Esophagus muscularis mucosa (tissue), 4 donors: ENCODE data around the gene SIX4. TPM values are rescaled to one million over a fixed set of nuclear protein-coding genes. Genes with fewer than 3 reads are reported as not detected.

Source experiments
- DNase-seq: peaks from one replicate; pipeline ENCODE4 v3.0.0-alpha.2; 2017; ENCODE audit errors: extremely low spot score
- H3K27ac ChIP-seq, 4 donors: fragments of 200-600 bp; sonication (generic); replicated peaks in 1 of 4; 1 replicate in 3 of 4; 2 replicates in 1 of 4; pipeline ENCODE4 v1.5.1; 2016 to 2019; ENCODE audit warnings: mild to moderate bottlenecking in 1 of 4
- H3K27me3 ChIP-seq, 4 donors: fragments of 200-600 bp; sonication (generic); one replicate each; pipeline versions ENCODE4 v1.5.1 to v1.6.0; 2016 to 2019
- H3K36me3 ChIP-seq, 4 donors: fragments of 200-600 bp; sonication (generic); one replicate each; pipeline ENCODE4 v1.5.1; 2016 to 2019
- H3K4me1 ChIP-seq, 4 donors: fragments of 200-600 bp; sonication (generic); one replicate each; pipeline ENCODE4 v1.5.1; 2016 to 2019
- H3K4me3 ChIP-seq, 4 donors: fragments of 200-600 bp; sonication (generic); 1 replicate in 2 of 4; 2 replicates in 2 of 4; pipeline ENCODE4 v1.5.1; 2016 to 2019; ENCODE audit warnings: mild to moderate bottlenecking in 4 of 4, moderate library complexity in 1 of 4
- H3K9me3 ChIP-seq, 4 donors: fragments of 200-600 bp; sonication (generic); 1 replicate in 3 of 4; 2 replicates in 1 of 4; pipeline ENCODE4 v1.5.1; 2016 to 2019
- CTCF ChIP-seq, 3 experiments: fragments of 200-600 bp in 2 of 3; fragments of 450-650 bp in 1 of 3; sonication (generic) in 2 of 3; IDR thresholded peaks; one replicate each; pipeline ENCODE4 v1.5.1; 2017 to 2019; ENCODE audit warnings: antibody characterized with exemption in 3 of 3, mild to moderate bottlenecking in 2 of 3, moderate library complexity in 1 of 3
- EP300 ChIP-seq: sonication (generic); formaldehyde crosslinking; IDR thresholded peaks from one replicate; pipeline ENCODE4 v1.6.1; 2017; ENCODE audit warnings: antibody characterized with exemption
- POLR2A ChIP-seq: fragments of 450-650 bp; IDR thresholded peaks from one replicate; pipeline ENCODE4 v1.6.1; 2017; ENCODE audit warnings: antibody characterized with exemption, moderate library complexity, mild to moderate bottlenecking, low read depth
- POLR2AphosphoS5 ChIP-seq, 2 donors: sonication (generic); formaldehyde crosslinking; IDR thresholded peaks; one replicate each; pipeline ENCODE4 v1.6.1; 2017; ENCODE audit warnings: antibody characterized with exemption in 2 of 2
- WGBS: methylation state at CpG from one replicate; pipeline ENCODE4 v1.1.5; 2018; 5-methylcytosine and 5-hydroxymethylcytosine counted together
- intact Hi-C: fragments of 100-400 bp; cut with DNase I; formaldehyde crosslinking; loops from one replicate; pipeline ENCODE4 v1.15.1; 2023
- total RNA-seq, 4 donors: library from RNA; depleted of rRNA; stranded (reverse); fragments of >200 nt; gene quantifications; one replicate each; pipeline versions ENCODE4 v1.1.0 to v1.2.1, GENCODE V29; 2016

Gene SIX4
- total RNA-seq, 4 donors from 2014 or later, result 1.7 to 4.2 (median 2.7) TPM

- no peaks in the 10 kb centered on the region for H3K27me3 ChIP-seq
- H3K36me3 ChIP-seq, result no peaks in the 10 kb centered on the region
- intact Hi-C loops, result no loop called here
- DNase-seq, result no peak
- H3K4me1 ChIP-seq, result no peaks in the 10 kb centered on the region
- TF ChIP-seq POLR2AphosphoS5 (IDR thresholded peaks at IDR 0.05) (no peak), EP300 (no peak), POLR2A (no peak), CTCF (IDR thresholded peaks at IDR 0.05) (no peak)
- no peak overlapping the region for H3K27ac ChIP-seq
- peaks cover 0 to 16% (median 13%) of the 10 kb centered on the region in 4 donors for H3K9me3 ChIP-seq
- no peak overlapping the region for H3K4me3 ChIP-seq
Measured at GRCh38 chr14:60705100-60705499, 19.1 kb downstream of the SIX4 start.

GRCh38 chr14:60700598-60700997 is 23.6 kb downstream of the SIX4 start:
- WGBS, result 88% methylated on average over 3 of the region's 3 CpGs
- Histone ChIP-seq H3K9me3 (peaks cover 0 to 37% (median 14%) of the 10 kb centered on the region in 4 donors), H3K4me3 (no peak overlapping the region), H3K27ac (no peak overlapping the region), H3K27me3 (no peaks in the 10 kb centered on the region), H3K4me1 (no peaks in the 10 kb centered on the region), H3K36me3 (no peaks in the 10 kb centered on the region)
- no peak for DNase-seq
- TF ChIP-seq POLR2AphosphoS5 (IDR thresholded peaks at IDR 0.05), result no peak
- no peak for TF ChIP-seq CTCF (IDR thresholded peaks at IDR 0.05)
- TF ChIP-seq POLR2A, result no peak
- TF ChIP-seq EP300, result no peak
- intact Hi-C loops, result no loop called here

GRCh38 chr14:60695327-60695726 is 28.8 kb downstream of the SIX4 start:
- Histone ChIP-seq H3K9me3 (peaks cover 0 to 23% (median 0%) of the 10 kb centered on the region in 4 donors), H3K4me1 (no peaks in the 10 kb centered on the region), H3K27me3 (no peaks in the 10 kb centered on the region), H3K36me3 (no peaks in the 10 kb centered on the region), H3K4me3 (no peak overlapping the region), H3K27ac (no peak overlapping the region)
- WGBS, result 82% methylated on average over 4 of the region's 4 CpGs
- TF ChIP-seq POLR2AphosphoS5 (IDR thresholded peaks at IDR 0.05), result no peak
- no peak for TF ChIP-seq CTCF (IDR thresholded peaks at IDR 0.05)
- TF ChIP-seq EP300, result no peak
- no peak for TF ChIP-seq POLR2A
- intact Hi-C loops, result no loop called here
- DNase-seq, result no peak

GRCh38 chr14:60691383-60692113 is 32.6 kb downstream of the SIX4 start:
- TF ChIP-seq POLR2AphosphoS5 (IDR thresholded peaks at IDR 0.05) (no peak), EP300 (no peak), CTCF (IDR thresholded peaks at IDR 0.05) (no peak), POLR2A (no peak)
- Histone ChIP-seq H3K9me3 (no peaks in the 10 kb centered on the region), H3K27ac (no peak overlapping the region), H3K36me3 (no peaks in the 10 kb centered on the region), H3K4me1 (no peaks in the 10 kb centered on the region), H3K4me3 (no peak overlapping the region), H3K27me3 (no peaks in the 10 kb centered on the region)
- intact Hi-C loops, result no loop called here
- 88% methylated on average over 3 of the region's 3 CpGs for WGBS
- no peak for DNase-seq

- no peak for TF ChIP-seq CTCF (IDR thresholded peaks at IDR 0.05)
- no peak for TF ChIP-seq EP300
- TF ChIP-seq POLR2A, result no peak
- no peak for TF ChIP-seq POLR2AphosphoS5 (IDR thresholded peaks at IDR 0.05)
- Histone ChIP-seq H3K27me3 (no peaks in the 10 kb centered on the region), H3K4me3 (no peak overlapping the region), H3K27ac (no peak overlapping the region), H3K36me3 (no peaks in the 10 kb centered on the region), H3K4me1 (no peaks in the 10 kb centered on the region), H3K9me3 (peaks cover 0 to 4% (median 0%) of the 10 kb centered on the region in 4 donors)
- intact Hi-C loops, result no loop called here
- DNase-seq, result no peak
Measured at GRCh38 chr14:60686865-60687264, 37.3 kb downstream of the SIX4 start.
